ENCODE data around the gene RIMKLA. TPM values are rescaled to one million over a fixed set of nuclear protein-coding genes. Genes with fewer than 3 reads are reported as not detected.

The RIMKLA gene
- total and polyA plus RNA-seq, 2 of the 13 experiments (the other 11 are each of a cell fraction or from before 2014, with no cell fraction given): 2.5 to 3.8 TPM

GRCh38 chr1:42419126-42419821 is 38.7 kb downstream of the RIMKLA start:
- no peaks in the 10 kb centered on the region for H3K79me2 ChIP-seq (ENCODE audit: insufficient read depth, low read length)
- DNase-seq (ENCODE audit: low spot score): no peak
- in situ Hi-C loops (cut with HindIII; ENCODE audit: extremely low pct_ligation_motif_present, low pct_unique_long_range_greater_than_20kb) (no loop called here), intact Hi-C loops (cut with micrococcal nuclease; ENCODE audit: unreplicated experiment) (no loop called here)
- CTCF ChIA-PET (ENCODE audit: low intra/inter-chr PET ratio, low total read pairs): no interaction called here
- POLR2A ChIA-PET: no interaction called here
- 64% methylated on average over 5 of the region's 5 CpGs for WGBS (ENCODE audit: low lambda C conversion rate)
- no peak overlapping the region for H2AFZ ChIP-seq (ENCODE audit: low read length)
- no peak overlapping the region for H3K27ac ChIP-seq (ENCODE audit: extremely low read length, insufficient read depth, low read length)
- H3K9me3 ChIP-seq (ENCODE audit: low read length): no peaks in the 10 kb centered on the region
- peaks cover 0 to 18% of the 10 kb centered on the region in 2 experiments; a peak in 1 of 5 replicates for H3K27me3 ChIP-seq (ENCODE audit: control insufficient read depth in 1 of 2, insufficient read depth in 2 of 2, low read length in 2 of 2)
- H3K4me3 ChIP-seq (replicated peaks in 1 of 3; ENCODE audit: insufficient read depth in 1 of 3, low read depth in 2 of 3, low read length in 3 of 3): no peak overlapping the region
- ATAC-seq: no peak
- H3K4me2 ChIP-seq (ENCODE audit: low read depth, low read length): no peak overlapping the region
- TF ChIP-seq ZNF234 (CRISPR knock-in tag; conservative IDR thresholded peaks at IDR 0.05) (no peak), SIX1 (CRISPR knock-in tag; IDR thresholded peaks at IDR 0.05; ENCODE audit: borderline replicate concordance) (no peak), ZNF335 (CRISPR knock-in tag; IDR thresholded peaks at IDR 0.05) (no peak)
- no TSS peak for BruUV-seq (replicated peaks)
- no peaks in the 10 kb centered on the region for H4K20me1 ChIP-seq (ENCODE audit: insufficient read depth, low read length)
- FAIRE-seq: no peak
- H3K9ac ChIP-seq (ENCODE audit: insufficient read depth, low read depth, low read length): no peak overlapping the region
- no peaks in the 10 kb centered on the region for H3K4me1 ChIP-seq (ENCODE audit: insufficient read depth, low read length)
- no peaks in the 10 kb centered on the region; a peak in 1 of 5 replicates for H3K36me3 ChIP-seq (replicated peaks in 1 of 2; ENCODE audit: control insufficient read depth in 1 of 2, insufficient read depth in 2 of 2, low read length in 2 of 2)

GRCh38 chr1:42420121-42420520 is 39.5 kb downstream of the RIMKLA start:
- Histone ChIP-seq H3K36me3 (replicated peaks in 1 of 2; ENCODE audit: control insufficient read depth in 1 of 2, insufficient read depth in 2 of 2, low read length in 2 of 2) (no peaks in the 10 kb centered on the region), H3K4me3 (replicated peaks in 1 of 3; ENCODE audit: insufficient read depth in 1 of 3, low read depth in 2 of 3, low read length in 3 of 3) (no peak overlapping the region), H3K9ac (ENCODE audit: insufficient read depth, low read depth, low read length) (no peak overlapping the region), H3K9me3 (ENCODE audit: low read length) (no peaks in the 10 kb centered on the region), H2AFZ (ENCODE audit: low read length) (no peak overlapping the region), H4K20me1 (ENCODE audit: insufficient read depth, low read length) (no peaks in the 10 kb centered on the region), H3K27me3 (ENCODE audit: control insufficient read depth in 1 of 2, insufficient read depth in 2 of 2, low read length in 2 of 2) (peaks cover 0 to 18% of the 10 kb centered on the region in 2 experiments; a peak in 1 of 5 replicates), H3K27ac (ENCODE audit: extremely low read length, insufficient read depth, low read length) (no peak overlapping the region), H3K4me2 (ENCODE audit: low read depth, low read length) (no peak overlapping the region), H3K79me2 (ENCODE audit: insufficient read depth, low read length) (no peaks in the 10 kb centered on the region), H3K4me1 (ENCODE audit: insufficient read depth, low read length) (no peaks in the 10 kb centered on the region)
- intact Hi-C loops (cut with micrococcal nuclease; ENCODE audit: unreplicated experiment): no loop called here
- CTCF ChIA-PET (ENCODE audit: low intra/inter-chr PET ratio, low total read pairs): no interaction called here
- 21% methylated on average over 7 of the region's 7 CpGs for WGBS (ENCODE audit: low lambda C conversion rate)
- DNase-seq (ENCODE audit: low spot score): no peak
- POLR2A ChIA-PET: no interaction called here
- in situ Hi-C loops (cut with HindIII; ENCODE audit: extremely low pct_ligation_motif_present, low pct_unique_long_range_greater_than_20kb): no loop called here
- no TSS peak for BruUV-seq (replicated peaks)
- FAIRE-seq: no peak
- no peak for ATAC-seq
- TF ChIP-seq TMF1 (CRISPR knock-in tag; IDR thresholded peaks at IDR 0.05; ENCODE audit: low read depth) (no peak), SRY (CRISPR knock-in tag; IDR thresholded peaks at IDR 0.05) (no peak), ZNF318 (CRISPR knock-in tag; IDR thresholded peaks at IDR 0.05) (no peak), TBL1XR1 (IDR thresholded peaks at IDR 0.05; ENCODE audit: borderline replicate concordance, low read length, partially characterized antibody) (no peak)

Data from HepG2 (cell line).